ENCODE measurements around the gene FLVCR2.

FLVCR2 gene

DNA sequence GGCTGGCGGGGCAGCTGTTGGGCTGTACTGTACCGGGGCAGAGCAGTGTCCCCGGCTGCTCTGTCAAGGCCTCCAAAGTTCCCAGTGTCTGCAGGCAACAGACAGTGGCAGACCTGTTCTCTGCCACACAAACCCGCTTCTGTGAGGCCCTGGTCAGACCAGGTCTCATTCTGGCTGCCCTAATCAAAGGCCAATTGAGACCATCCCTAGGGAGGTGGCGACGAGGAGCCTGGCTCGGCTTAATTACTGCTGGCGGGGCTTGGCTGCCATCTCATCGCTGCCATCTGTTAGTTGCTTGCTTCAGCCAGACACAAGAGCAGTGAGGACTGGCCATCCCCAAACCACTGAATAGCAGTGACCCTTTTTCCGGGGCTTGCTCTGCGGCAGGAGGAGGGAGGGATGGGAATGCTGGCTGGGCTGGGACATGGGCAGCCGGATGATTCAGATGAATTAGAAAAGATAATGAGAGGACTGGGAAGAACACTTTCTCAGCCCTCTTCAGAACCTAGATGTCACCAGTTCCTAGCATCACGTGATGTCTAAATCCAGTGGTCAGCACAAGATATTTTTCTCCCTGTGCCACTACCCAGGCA, 57.8 kb downstream of the FLVCR2 start:
- no peak for DNase-seq

DNA sequence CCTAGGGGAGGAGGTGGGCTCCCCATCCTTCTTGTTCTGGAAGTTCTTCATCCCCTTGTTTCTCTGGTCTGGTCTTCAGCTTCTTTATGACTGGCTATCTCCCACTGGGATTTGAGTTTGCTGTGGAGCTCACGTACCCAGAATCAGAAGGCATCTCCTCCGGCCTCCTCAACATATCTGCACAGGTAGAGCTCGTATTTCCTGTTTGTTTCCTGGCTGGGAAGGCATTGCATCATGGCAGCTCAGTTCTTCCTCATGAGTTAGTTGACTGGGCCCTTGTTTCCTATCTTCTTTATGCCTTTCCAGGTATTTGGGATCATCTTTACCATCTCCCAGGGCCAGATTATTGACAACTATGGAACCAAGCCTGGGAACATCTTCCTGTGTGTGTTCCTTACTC, 62.5 kb downstream of the FLVCR2 start:
- no peak for DNase-seq

DNA sequence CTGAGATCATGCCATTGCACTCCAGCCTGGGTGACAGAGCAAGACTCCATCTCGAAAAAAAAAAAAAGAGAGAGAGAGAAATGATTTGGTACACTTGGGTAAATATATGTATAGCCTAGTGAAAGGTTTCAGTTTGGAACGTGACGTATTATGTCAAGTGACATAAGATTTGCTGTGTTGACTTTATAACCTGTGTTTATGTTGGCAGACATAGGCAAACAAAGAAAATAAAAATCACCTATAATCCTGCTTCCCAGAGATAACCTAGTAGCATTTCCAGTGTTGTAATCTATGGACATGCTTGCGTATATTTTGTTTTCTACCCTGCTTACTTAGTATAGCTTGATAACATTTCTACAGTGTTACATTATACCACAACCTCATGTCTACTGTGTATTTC, 65.6 kb downstream of the FLVCR2 start:
- no peak for DNase-seq

DNA sequence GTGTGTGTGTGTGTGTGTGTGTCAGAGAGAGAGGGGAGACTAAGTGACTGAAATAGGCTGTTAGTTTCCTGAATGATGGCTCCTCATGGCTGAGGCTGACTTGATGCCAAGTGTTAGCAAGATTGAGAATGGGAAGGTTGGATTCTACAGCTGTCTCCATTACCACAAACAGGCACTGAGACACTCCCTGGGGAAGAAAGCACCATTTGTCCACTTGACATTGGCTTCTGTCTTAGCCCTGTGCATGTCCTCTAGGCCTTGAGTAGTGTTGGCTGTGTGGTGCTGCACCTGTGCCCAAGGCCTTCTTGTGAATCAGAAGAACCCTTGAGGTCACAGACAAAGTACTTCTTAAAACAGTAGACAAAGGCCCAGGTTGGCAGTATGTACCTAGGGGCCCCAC, 66.6 kb downstream of the FLVCR2 start:
- DNase-seq: no peak

DNA sequence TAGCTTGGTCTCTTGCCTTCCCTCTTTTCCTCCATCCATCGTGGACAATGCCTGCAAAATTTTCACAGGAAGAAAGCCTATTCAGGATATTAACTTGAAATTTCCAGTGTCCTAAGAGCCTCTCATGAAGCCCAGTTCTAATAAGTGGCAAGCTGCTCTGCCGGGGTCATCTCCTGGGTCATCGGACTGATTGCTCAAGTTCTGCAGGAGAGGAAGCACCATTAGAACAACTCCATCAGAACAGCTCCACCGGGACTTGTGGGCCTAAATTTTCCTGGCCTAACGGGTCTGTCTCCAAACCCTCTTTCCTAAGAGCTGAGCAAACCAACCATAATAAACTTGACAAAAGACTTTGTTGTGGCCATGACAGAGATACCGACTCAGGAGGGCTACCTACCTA, 68.3 kb downstream of the FLVCR2 start:
- DNase-seq: no peak

DNA sequence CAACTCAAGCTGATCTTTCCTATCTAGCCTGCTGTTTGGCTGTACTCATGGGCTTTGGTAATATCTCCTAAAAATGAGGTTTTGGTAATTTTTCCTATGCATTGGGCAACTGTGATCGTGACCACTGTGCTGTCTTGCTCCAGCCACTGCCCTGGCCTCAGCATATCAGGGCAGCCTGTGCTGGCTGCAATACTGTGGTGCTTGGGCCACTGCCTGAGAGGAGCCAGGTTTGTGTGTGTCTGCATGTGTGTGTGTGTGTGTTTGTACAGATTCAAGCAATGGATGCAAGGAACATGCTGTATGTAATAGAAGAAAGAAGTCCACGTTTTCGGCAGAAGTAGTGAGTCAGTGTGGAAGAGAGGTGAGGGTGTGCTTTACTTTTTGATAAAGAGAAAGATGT, 69.2 kb downstream of the FLVCR2 start:
- no peak for DNase-seq

DNA sequence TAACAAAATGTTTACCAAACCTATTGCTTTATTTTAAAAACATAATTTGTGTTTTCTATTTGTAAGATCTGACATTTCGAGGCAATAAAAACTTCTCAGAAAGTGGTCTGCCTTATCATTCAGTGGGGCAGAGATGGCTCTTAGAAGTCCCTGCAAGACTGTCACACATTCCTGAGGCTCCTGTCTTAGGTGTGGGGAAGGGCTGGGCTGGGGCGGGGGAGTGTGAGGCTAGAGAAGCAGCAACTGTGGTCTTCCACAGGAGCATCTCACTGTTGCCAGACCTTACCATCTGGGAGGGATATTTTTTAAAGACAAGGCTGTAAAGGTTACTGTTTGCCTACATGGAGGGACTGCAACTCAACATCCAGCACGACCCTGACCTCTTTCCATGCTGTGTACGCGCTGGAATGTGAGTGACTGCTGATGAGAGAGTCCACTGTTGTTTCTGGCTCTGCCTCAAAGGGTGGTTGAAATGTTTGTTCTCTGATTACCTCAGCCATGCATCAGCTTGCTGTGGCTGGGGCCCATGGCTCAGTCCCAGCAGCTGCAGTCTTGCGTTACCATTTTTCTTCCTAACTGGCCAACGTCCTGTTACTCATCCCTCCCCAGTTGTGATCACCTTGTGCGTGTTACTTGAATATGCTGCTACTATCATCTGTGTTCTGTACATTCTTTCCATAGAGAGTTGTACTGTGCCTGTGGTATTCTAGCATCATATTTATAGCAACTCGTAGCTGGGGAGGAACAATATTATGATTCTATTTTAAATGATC, 69.8 kb downstream of the FLVCR2 start:
- no peak for DNase-seq

DNA sequence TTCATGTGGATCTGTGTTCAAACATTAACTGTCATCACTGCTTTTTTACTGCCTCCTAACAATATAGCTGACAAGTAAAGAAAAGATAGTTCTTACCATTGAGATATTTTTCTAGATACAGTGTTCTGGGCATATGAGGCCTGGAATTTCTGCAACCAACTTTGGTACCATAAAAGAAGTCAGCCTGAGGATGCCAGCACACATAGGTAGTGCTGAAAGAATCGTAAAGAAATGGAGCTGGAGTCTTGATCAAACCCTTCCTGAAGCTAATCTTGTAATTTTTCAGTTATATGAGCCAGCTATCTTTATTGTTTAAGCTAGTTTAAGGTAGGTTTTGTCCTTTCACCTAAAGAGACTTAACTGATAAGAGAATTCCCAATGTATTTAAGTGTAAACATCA, 70.9 kb downstream of the FLVCR2 start:
- no peak for DNase-seq

DNA sequence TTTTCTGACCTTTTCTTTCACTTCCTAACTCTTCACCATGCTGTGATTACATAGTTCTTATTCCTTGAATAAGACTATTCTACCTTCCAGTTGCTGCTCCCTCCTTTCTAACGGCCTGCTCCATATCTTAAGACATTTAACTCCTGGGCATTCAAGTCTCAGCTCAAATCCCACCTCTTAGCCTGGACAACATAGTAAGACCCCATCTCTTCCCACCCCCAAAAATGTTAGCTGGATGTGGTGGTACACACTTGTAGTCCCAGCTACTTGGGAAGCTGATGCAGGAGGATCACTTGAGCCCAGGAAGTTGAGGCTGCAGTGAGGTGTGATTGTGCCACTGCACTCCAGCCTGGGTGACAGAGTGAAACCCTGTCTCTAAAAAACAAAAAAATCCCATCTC, 71.4 kb downstream of the FLVCR2 start:
- no peak for DNase-seq

DNA sequence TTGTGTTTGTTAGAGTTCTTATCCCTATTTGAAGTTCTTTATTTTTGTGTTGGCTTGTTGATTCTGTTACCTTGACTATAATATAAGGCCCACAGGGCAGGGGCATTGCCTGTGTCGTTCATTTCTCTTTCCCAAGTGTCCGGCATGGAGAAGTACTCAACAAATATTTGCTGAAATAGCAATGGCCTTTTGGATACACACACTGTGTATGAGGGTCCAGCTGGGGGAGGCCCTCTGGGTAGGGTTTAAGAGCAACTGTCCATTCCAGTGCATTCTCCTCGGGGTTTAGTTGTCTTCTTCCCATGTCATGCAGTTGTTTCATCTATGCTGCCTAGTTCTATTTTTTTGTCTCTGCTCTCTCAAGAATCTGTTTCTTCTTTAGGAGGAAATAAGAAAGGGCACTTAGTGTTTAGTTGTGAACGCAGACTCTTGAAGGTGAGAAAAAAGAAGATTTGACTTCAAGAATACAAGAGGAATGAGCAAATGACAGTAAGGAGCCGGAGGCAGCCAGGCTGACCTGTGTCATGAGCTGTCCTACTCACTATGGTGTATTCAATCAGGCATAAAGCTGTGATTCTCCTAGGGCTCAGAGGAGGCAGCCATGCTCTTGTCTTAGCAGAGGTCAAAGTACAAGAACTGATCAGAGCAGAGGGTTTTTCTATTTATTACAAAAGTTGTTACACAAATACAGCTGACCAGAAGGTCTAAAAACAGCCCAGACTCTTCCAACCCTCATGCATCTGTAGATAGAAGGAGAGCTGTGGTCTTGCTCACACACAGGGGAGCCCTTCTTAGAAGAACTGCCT, 72.0 kb downstream of the FLVCR2 start:
- no peak for DNase-seq

DNA sequence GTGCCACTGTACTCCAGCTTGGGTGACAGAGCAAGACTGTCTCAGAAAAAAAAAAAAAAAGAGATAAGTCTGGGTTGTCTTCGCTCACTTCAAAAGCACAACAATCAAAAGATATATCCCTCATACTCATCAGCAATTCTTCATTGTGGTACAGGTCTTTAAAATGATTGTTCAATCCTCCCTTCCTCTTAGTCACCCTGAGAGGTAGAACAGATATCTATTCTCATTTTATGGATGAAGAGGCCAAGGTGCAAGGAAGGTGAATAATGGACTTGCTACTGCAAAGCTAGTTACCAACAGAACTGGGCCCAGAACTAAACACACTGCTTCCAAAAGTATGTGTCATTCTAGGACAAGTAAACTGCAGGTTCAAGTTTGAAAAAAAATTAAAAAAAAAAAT, 75.1 kb downstream of the FLVCR2 start:
- DNase-seq: no peak

DNA sequence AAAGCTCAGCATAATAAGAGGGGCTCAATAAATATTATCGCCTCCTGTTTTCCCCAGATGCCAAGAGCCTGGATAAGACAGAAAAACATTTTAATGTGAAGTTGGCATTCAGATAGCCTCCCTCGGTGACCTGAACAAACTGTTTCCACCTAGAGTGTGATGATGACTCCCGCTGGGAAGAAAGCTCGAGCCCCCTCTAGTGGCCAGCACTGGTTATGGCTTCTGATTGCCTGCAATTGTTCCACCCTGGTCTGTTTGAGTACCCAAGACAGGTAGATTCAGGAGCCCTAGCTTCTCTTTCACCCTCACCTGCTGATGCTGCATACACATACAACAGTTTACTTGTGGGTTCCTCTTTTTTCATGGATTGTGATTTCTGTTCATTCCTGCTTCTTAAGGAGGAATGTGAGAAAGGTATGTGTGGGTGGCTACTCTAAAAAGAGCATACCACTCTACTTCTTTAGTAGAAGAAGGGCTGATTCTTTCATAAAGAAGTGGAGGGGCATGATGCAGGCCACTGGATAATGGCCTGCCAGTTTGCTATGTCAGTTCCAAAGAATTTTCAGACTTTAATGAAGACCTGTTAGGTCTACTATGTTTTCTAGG, 75.8 kb downstream of the FLVCR2 start:
- peak; percentile 49 for DNase-seq

DNA sequence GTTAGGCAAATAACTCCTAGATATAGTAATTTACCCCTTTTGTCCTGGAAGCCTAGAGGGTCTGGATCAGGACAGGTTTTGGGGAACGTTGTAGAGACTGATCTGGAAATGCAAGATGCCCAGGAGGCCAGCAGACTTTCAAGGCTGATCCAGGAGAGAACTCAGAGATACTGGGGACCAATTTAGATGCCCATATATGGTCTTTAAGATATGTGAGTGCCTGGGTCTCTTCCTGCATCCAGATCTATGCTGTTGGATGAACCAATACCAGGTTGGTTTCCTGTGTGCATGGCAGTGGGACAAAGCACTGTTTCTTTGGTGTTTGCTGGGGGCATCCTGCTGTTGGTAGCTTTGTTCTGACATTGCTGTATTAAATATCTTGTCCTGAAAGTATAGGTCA, 76.8 kb downstream of the FLVCR2 start:
- no peak for DNase-seq

DNA sequence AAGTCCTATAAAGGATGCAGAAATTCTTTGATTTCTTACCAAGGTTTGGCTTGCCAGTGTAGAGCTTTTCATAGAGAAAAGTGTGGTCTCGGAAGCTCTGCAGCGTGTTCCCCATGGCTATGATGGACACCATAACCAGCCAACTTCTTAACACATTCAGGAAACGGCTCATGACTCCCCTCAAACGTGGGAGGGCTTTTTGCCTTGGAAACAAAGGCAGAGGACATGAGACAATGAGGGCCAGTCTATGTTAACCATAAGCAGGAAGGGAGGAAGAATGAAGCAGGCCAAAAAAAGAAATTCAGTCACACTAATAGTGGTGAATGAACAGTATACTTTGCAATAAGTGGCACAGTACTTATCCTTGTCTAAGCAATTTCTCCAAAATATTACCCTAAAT, 78.9 kb downstream of the FLVCR2 start:
- DNase-seq: no peak

DNA sequence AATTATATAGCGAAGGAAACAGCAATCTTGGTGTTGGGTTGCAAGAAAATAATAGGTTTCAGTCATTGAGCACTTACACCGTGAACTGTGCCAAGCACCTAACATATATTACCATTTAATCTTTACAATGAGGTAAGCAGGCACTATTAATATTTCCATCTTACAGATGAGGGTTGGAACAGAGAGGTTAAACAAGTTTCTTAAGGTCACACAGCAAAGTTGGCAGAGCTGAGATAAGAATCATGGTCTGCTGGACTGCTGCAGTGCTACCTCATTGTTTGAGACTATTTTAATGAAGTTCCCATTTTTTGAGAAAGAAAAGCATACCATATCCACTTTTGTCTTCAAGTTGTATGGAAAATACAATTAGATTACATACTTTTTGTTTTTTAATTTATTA, 80.5 kb downstream of the FLVCR2 start:
- no peak for DNase-seq

DNA sequence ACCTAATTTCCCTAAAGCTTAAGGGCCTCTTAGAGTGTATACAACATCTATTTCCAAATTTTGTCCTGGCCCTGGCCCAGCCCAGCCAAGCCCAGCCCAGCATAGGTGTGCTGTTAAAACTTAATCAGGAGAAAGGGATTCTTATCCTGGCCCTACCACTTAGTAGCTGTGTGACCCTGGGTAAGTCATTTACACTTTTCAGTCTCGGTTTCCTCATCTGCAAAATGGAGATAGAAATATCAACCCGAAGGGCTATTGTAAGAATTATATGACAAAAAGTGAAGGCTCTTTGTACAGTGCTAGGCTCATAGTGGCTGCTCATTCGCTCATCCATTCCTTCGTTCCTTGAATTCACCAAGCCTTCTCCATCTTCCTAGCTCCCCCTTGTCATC, 81.8 kb downstream of the FLVCR2 start:
- DNase-seq: no peak

DNA sequence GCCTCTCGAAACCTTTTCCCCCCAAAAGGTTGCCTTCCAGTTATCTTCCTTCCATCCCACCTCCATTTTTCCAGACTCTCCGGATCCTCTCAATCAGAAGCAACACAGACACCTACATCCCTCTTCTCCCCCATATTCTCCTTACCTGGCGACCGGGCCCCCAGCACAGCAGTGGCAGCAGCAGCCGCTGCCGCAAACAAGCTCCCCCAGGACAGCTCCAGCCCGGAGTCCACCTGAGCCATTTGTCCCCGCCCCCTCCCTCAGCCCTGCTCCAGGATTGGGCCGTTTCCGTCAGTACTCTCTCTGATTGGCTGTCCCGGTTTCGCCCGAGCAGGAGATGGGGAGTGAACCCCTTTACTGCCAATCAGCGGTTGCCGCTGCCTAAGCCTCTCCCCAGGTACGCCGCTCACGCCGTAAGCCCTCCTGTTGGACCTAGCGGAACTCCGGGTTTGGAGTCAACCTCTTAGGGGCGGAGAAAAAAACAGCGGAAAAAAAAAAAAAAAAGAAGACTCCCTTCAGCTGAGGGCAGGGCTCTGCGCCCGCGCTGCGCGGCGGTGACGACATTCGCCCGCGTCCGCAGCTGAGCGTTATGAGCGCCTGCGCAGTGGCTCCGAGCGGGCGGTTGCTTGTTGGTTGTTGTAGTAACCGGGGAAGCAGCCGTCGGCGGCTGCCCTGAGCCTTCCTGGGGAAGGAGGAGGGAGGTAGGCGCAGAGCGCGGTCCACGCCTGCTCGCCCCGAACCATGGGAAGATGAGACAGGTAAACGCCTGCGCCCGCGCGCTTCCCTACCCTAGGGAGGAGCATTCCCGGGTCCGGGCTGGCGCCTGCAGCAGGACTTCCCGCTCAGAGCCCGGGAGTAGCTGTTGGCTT, 82.4 kb downstream of the FLVCR2 start, which contains the start of the genes ERG28 and TTLL5:
TSS of gene ERG28 (minus strand) at position 247 of the 869 bp plus-strand sequence. CDS start 3,374 bp downstream, outside the sequence.
TSS of gene TTLL5 (plus strand) at position 617 of the 869 bp plus-strand sequence. CDS start 1,904 bp downstream, outside the sequence.
- peak; percentile 98 for DNase-seq

DNA sequence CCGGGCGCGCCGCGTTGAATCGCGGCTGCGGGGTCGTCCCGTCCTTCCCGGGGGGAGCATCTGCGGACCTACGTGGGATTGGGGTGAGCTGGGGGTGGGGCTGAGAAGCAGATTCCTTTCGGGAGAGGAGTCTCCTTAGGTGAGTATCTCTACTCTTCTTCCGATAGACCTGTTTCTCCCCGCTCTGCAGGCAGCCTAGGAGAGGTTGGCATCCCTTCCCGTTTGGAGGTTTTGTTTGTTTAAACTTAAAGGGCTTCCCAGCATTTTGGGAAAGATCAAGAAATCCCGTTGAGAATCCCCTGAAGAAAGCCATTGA, 83.0 kb downstream of the FLVCR2 start:
- no peak for DNase-seq

DNA sequence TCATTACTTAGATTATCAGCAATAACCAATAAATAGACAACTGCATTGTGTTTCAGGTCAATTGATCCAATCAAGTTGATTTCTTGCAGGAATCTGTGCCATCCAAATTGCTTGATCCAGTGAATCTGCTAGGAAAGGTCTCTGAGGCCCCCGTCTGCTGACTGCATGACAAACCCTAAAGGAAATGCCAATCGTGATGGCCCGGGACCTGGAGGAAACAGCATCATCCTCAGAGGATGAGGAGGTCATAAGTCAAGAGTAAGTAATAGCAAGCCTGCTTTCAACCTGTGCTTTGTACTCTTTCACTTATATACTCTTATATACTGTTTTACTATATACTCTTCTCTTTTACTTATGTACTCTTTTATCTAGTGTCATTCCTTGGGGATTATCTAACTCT, 84.5 kb downstream of the FLVCR2 start:
- no peak for DNase-seq

DNA sequence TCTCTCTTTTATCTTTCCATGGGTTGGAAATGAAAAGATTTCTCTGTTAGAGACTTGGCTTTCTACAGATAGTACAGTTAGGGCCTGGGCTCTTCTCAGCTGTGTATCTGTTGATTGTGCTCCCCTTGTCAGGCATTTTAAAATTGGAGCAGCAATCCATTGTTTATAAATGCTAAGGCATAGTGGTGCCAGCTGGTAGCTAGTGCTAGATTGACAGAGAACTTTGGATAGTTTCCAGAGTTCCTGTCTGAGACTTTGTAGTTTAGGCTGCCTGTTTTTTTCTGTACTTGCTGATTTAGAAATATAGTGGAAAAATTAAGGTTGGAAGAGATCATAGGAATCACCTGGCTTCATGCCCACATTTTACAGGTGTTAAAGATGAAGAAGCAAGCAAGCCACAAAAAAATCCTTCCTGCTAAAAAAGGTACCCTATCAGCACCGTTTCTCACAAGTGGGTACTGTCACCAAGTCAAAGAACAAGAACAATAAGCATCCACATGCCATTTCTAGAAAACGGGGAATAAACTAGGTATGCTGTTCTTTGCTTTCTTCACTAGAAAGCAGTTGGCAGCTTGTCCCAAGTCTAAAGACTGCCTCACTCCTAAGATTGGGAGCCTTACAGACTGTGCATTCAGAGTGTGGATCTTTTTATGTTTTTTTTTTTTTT, 88.8 kb downstream of the FLVCR2 start:
- DNase-seq: no peak

DNA sequence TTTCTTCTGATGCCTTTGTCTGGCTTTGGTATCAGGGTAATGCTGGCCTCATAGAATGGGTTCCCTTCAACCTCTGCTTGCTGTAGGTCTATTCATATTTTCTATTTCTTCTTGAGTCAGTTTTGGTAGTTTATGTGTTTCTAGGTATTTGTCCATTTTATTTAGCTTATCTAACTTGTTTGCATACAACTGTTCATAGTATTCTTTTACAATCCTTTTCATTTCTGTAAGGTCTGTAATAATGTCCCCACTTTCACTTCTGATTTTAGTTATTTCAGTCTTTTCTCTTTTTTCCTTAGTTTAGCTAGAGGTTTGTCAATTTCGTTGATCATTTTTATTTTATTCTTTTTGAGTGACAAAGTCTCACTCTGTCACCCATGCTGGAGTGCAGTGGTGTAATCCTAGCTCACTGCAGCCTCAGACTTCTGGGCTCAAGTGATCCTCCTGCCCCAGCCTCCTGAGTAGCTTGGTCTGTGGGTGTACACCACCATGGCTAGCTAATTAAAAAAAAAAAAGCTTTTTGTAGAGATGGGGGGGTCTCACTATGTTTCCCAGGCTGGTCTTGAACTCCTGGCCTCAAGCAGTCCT, 94.3 kb downstream of the FLVCR2 start:
- no peak for DNase-seq
